Kidney (tissue), 14 donors: ENCODE measurements around the gene CCDC9B. TPM values are rescaled to one million over a fixed set of nuclear protein-coding genes. Genes with fewer than 3 reads are reported as not detected.
A peak's percentile ranks its signal among the peaks of the same experiment; 100 is the strongest.

ENCODE experiments used
- DNase-seq, 5 donors: peaks; one replicate each; pipeline ENCODE4 v3.0.0-alpha.2; 2013 to 2020
- FAIRE-seq: peaks from 2 replicates; lab custom pipeline; 2012; peaks lifted over from hg19 to GRCh38; lab: Jason Lieb, UNC
- H3K27ac ChIP-seq, 2 donors: one replicate each; pipeline ENCODE4 v1.7.0; 2013; ENCODE audit warnings: low read depth in 2 of 2, low read length in 2 of 2, inconsistent platforms in 1 of 2
- H3K27me3 ChIP-seq: one replicate; pipeline ENCODE4 v1.7.1; 2013; ENCODE audit warnings: low read length, inconsistent platforms; ENCODE audit not compliant: control insufficient read depth, insufficient read depth
- H3K36me3 ChIP-seq, 3 donors: one replicate each; pipeline versions ENCODE4 v1.7.0 to v1.7.1; 2013; ENCODE audit warnings: low read length in 3 of 3, control low read depth in 1 of 3, inconsistent platforms in 1 of 3; ENCODE audit not compliant: insufficient read depth in 3 of 3, control insufficient read depth in 2 of 3
- H3K4me1 ChIP-seq, 3 donors: one replicate each; pipeline versions ENCODE4 v1.7.0 to v1.7.1; 2013; ENCODE audit warnings: low read length in 3 of 3, inconsistent platforms in 1 of 3, low read depth in 1 of 3; ENCODE audit not compliant: control insufficient read depth in 2 of 3, insufficient read depth in 2 of 3
- H3K4me3 ChIP-seq, 3 donors: one replicate each; pipeline versions ENCODE4 v1.7.0 to v1.8.1; 2013; ENCODE audit warnings: low read length in 3 of 3, control low read depth in 1 of 3, inconsistent platforms in 1 of 3
- H3K9ac ChIP-seq, 3 donors: one replicate each; pipeline versions ENCODE4 v1.7.0 to v1.7.1; 2013; ENCODE audit warnings: low read length in 3 of 3, control low read depth in 1 of 3, inconsistent platforms in 1 of 3
- H3K9me3 ChIP-seq, 3 donors: one replicate each; pipeline versions ENCODE4 v1.7.0 to v1.7.1; 2013; ENCODE audit warnings: low read length in 3 of 3, control low read depth in 1 of 3, inconsistent platforms in 1 of 3; ENCODE audit not compliant: control insufficient read depth in 2 of 3, insufficient read depth in 1 of 3
- intact Hi-C: fragments of 100-400 bp; cut with DNase I; formaldehyde crosslinking; loops from one replicate; pipeline ENCODE4 v1.11.1; 2022
- polyA plus RNA-seq: library from polyadenylated mRNA; stranded (reverse); fragments of 350-450 nt; fragmentation: Illumina TruSeq; extraction: RNeasy Lipid Tissue Mini Kit (QIAGEN cat#74804); gene quantifications from one replicate; pipeline ENCODE4 v1.2.3, GENCODE V29; 2014; ENCODE audit warnings: low read depth, low replicate concordance; ENCODE audit not compliant: insufficient read depth
- total RNA-seq: library from RNA; stranded (reverse); fragmentation: NEBNext Ultra II Directional; extraction: Animal tissue kit (Norgen Biotek cat#: 25700); gene quantifications from one replicate; pipeline ENCODE4 v1.2.1, GENCODE V29; 2021
- TF ChIP-seq, protein P1 (sequence below): IDR thresholded peaks from 3 replicates; pipeline ENCODE4 v1.5.1; 2012; ENCODE audit warnings: mild to moderate bottlenecking, moderate library complexity, borderline replicate concordance; ENCODE audit not compliant: insufficient read depth; ENCODE audit errors: extremely low read depth
- donor health status: control.
- donor health status: control.
- donor health status: control.
- donor health status: control.
- donor health status: control.
- donor health status: DM: yes; HTN: yes; CAD: no.
- donor health status: Normal renal cell carcinoma (clear cell type).

CCDC9B gene
- total and polyA plus RNA-seq, 2 donors from 2014 or later: 4.7 to 60.0 TPM

GRCh38 chr15:40293905-40294895, 46.5 kb downstream of the CCDC9B start:
- FAIRE-seq (no peak), DNase-seq (peak in 1 of 5 donors; percentile 60)
- intact Hi-C loops: no loop called here
- TF ChIP-seq, protein P1, sequence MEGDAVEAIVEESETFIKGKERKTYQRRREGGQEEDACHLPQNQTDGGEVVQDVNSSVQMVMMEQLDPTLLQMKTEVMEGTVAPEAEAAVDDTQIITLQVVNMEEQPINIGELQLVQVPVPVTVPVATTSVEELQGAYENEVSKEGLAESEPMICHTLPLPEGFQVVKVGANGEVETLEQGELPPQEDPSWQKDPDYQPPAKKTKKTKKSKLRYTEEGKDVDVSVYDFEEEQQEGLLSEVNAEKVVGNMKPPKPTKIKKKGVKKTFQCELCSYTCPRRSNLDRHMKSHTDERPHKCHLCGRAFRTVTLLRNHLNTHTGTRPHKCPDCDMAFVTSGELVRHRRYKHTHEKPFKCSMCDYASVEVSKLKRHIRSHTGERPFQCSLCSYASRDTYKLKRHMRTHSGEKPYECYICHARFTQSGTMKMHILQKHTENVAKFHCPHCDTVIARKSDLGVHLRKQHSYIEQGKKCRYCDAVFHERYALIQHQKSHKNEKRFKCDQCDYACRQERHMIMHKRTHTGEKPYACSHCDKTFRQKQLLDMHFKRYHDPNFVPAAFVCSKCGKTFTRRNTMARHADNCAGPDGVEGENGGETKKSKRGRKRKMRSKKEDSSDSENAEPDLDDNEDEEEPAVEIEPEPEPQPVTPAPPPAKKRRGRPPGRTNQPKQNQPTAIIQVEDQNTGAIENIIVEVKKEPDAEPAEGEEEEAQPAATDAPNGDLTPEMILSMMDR: no peak
- Histone ChIP-seq H3K36me3 (no peaks in the 10 kb centered on the region), H3K9ac (no peak overlapping the region), H3K27ac (no peak overlapping the region), H3K9me3 (no peaks in the 10 kb centered on the region), H3K4me1 (peaks cover 0 to 6% (median 5%) of the 10 kb centered on the region in 3 donors), H3K27me3 (no peaks in the 10 kb centered on the region), H3K4me3 (no peak overlapping the region)

GRCh38 chr15:40293006-40293405, 47.7 kb downstream of the CCDC9B start:
- intact Hi-C loops: no loop called here
- no peaks in the 10 kb centered on the region for H3K9me3 ChIP-seq
- no peak overlapping the region for H3K9ac ChIP-seq
- no peaks in the 10 kb centered on the region for H3K27me3 ChIP-seq
- FAIRE-seq: no peak
- TF ChIP-seq, protein P1: no peak
- DNase-seq: peak in 1 of 5 donors; percentile 54
- H3K36me3 ChIP-seq: no peaks in the 10 kb centered on the region
- no peak overlapping the region for H3K27ac ChIP-seq
- H3K4me3 ChIP-seq: no peak overlapping the region
- H3K4me1 ChIP-seq: peaks cover 0 to 10% (median 10%) of the 10 kb centered on the region in 3 donors

GRCh38 chr15:40292246-40292645, 48.5 kb downstream of the CCDC9B start:
- FAIRE-seq (no peak), DNase-seq (no peak)
- intact Hi-C loops: no loop called here
- Histone ChIP-seq H3K36me3 (no peaks in the 10 kb centered on the region), H3K27me3 (no peaks in the 10 kb centered on the region), H3K27ac (no peak overlapping the region), H3K4me3 (no peak overlapping the region), H3K9me3 (no peaks in the 10 kb centered on the region), H3K4me1 (peaks cover 0 to 10% (median 10%) of the 10 kb centered on the region in 3 donors), H3K9ac (no peak overlapping the region)
- TF ChIP-seq, protein P1: no peak
